GM10248 (cell line): ENCODE measurements around the gene LGALS3BP.

Experiments used
- CTCF ChIA-PET: fragments of 300-600 bp; sonication (Branson Sonifier 250); formaldehyde crosslinking; extraction: SDS; loops from one replicate; lab custom pipeline; 2021; ENCODE audit warnings: antibody characterized with exemption; lab: Yijun Ruan, JAX
- POLR2A ChIA-PET: fragments of 350-650 bp; sonication (Branson Sonifier 250); formaldehyde crosslinking; extraction: SDS; loops from one replicate; lab custom pipeline; 2020; ENCODE audit warnings: antibody characterized with exemption; lab: Yijun Ruan, JAX
- DNase-seq: peaks from one replicate; pipeline ENCODE4 v3.0.0; 2012; ENCODE audit errors: extremely low spot score
- CTCF ChIP-seq: IDR thresholded peaks from 2 replicates; pipeline ENCODE4 v1.5.1; 2012; ENCODE audit warnings: mild to moderate bottlenecking, low read depth; ENCODE audit errors: extremely low read depth, missing control alignments, control extremely low read depth

Gene LGALS3BP

GRCh38 chr17:78999056-78999768 lies 19.5 kb upstream of the LGALS3BP start:
- TF ChIP-seq CTCF = no peak
- DNase-seq = no peak
- ChIA-PET POLR2A (interaction anchor here (0.7 kb wide), 1 partner anchor 95 kb away, joined by 11 read pairs; no protein-coding TSS in a partner anchor), CTCF (interaction anchor here (2.2 kb wide), 1 partner anchor 28 kb away, joined by 9 read pairs; no protein-coding TSS in a partner anchor)

GRCh38 chr17:78998311-78999055 lies 18.8 kb upstream of the LGALS3BP start:
- CTCF ChIA-PET = interaction anchor here (0.6 kb wide), 1 partner anchor 12 kb away, joined by 3 read pairs; no protein-coding TSS in a partner anchor
- TF ChIP-seq CTCF = no peak
- POLR2A ChIA-PET = no interaction called here
- no peak for DNase-seq

GRCh38 chr17:78997881-78998280 lies 18.2 kb upstream of the LGALS3BP start:
- CTCF ChIA-PET = no interaction called here
- DNase-seq = no peak
- TF ChIP-seq CTCF = no peak
- POLR2A ChIA-PET = no interaction called here

- TF ChIP-seq CTCF = no peak
- ChIA-PET CTCF (interaction anchor here (1.8 kb wide), 1 partner anchor 12 kb away, joined by 4 read pairs; no protein-coding TSS in a partner anchor), POLR2A (no interaction called here)
- no peak for DNase-seq
These were observed 17.6 kb upstream of the LGALS3BP start for GRCh38 chr17:78997231-78997741.

GRCh38 chr17:78996781-78997201 lies 17.1 kb upstream of the LGALS3BP start:
- ChIA-PET POLR2A (no interaction called here), CTCF (interaction anchor here (1.3 to 2.6 kb wide), 3 partner anchors 11 to 46 kb away, joined by 3 to 9 read pairs (median 4); no protein-coding TSS in a partner anchor)
- TF ChIP-seq CTCF = no peak
- DNase-seq = no peak

- CTCF ChIA-PET = interaction anchor here (0.8 to 2.6 kb wide), 7 partner anchors 9 to 130 kb away, joined by 3 to 9 read pairs (median 4); no protein-coding TSS in a partner anchor
- POLR2A ChIA-PET = interaction anchor here (0.9 kb wide), 1 partner anchor 88 kb away, joined by 3 read pairs; no protein-coding TSS in a partner anchor
- TF ChIP-seq CTCF = no peak
- DNase-seq = no peak
These were observed 16.2 kb upstream of the LGALS3BP start for GRCh38 chr17:78995761-78996451.
